ENCODE measurements around the gene GRID1. TPM values are rescaled to one million over a fixed set of nuclear protein-coding genes. Genes with fewer than 3 reads are reported as not detected.
A peak's percentile ranks its signal among the peaks of the same experiment; 100 is the strongest.

The GRID1 gene
- total and polyA plus RNA-seq, 11 donors = 0.69 to 3.4 (median 1.6) TPM

GRCh38 chr10:86246279-86246940 is 120.2 kb downstream of the GRID1 start:
- 74 to 87% (median 82%) methylated on average over 5 to 8 of the region's 8 CpGs for WGBS, 4 donors
- Histone ChIP-seq H3K36me3 (no peaks in the 10 kb centered on the region), H3K4me3 (no peak overlapping the region), H3K4me1 (peaks cover 0 to 6% (median 0%) of the 10 kb centered on the region in 12 donors), H3K27ac (no peak overlapping the region), H3K27me3 (no peaks in the 10 kb centered on the region), H3K9me3 (no peaks in the 10 kb centered on the region)
- ATAC-seq (no peak), DNase-seq (peak in 1 of 5 donors; percentile 20)
- intact Hi-C loops (cut with DNase I) = no loop called here
- TF ChIP-seq POLR2A (IDR thresholded peaks at IDR 0.05) = no peak
- TF ChIP-seq CTCF (IDR thresholded peaks at IDR 0.05) = no peak

- intact Hi-C loops (cut with DNase I) = no loop called here
- 88 to 94% (median 91%) methylated on average over 5 of the region's 5 CpGs for WGBS, 4 donors
- TF ChIP-seq POLR2A (IDR thresholded peaks at IDR 0.05) = no peak
- no peak for TF ChIP-seq CTCF (IDR thresholded peaks at IDR 0.05)
Measured at GRCh38 chr10:86245015-86245394, 121.6 kb downstream of the GRID1 start.

GRCh38 chr10:86244297-86245014 is 122.1 kb downstream of the GRID1 start:
- 62 to 69% (median 65%) methylated on average over 12 to 16 of the region's 16 CpGs for WGBS, 4 donors
- DNase-seq = peak in 1 of 5 donors; percentile 16
- H3K9me3 ChIP-seq = no peaks in the 10 kb centered on the region

More at GRCh38 chr10:86245015-86245394, 121.6 kb downstream of the GRID1 start:
- ATAC-seq = no peak
- Histone ChIP-seq H3K36me3 (no peaks in the 10 kb centered on the region), H3K9me3 (no peaks in the 10 kb centered on the region), H3K27ac (no peak overlapping the region), H3K4me3 (no peak overlapping the region), H3K4me1 (peaks cover 0 to under 1% (median 0%) of the 10 kb centered on the region in 12 donors), H3K27me3 (no peaks in the 10 kb centered on the region)
- peak in 1 of 5 donors; percentile 2 for DNase-seq

More at GRCh38 chr10:86244297-86245014, 122.1 kb downstream of the GRID1 start:
- no peaks in the 10 kb centered on the region for H3K4me1 ChIP-seq
- intact Hi-C loops (cut with DNase I) = no loop called here
- no peak overlapping the region for H3K27ac ChIP-seq
- no peak overlapping the region for H3K4me3 ChIP-seq
- no peaks in the 10 kb centered on the region for H3K27me3 ChIP-seq
- no peak for TF ChIP-seq POLR2A (IDR thresholded peaks at IDR 0.05)
- TF ChIP-seq CTCF (IDR thresholded peaks at IDR 0.05) = no peak
- ATAC-seq = no peak
- no peaks in the 10 kb centered on the region for H3K36me3 ChIP-seq
